HG02884 (cell line): Measurements from ENCODE around the gene APMAP.
A peak's percentile ranks its signal among the peaks of the same experiment; 100 is the strongest.
"Not testable (repeated sequence)": the region's sequence is repeated elsewhere in the genome, so short reads cannot be mapped to it uniquely, and the experiment has no call there.

Experiments used
- ATAC-seq: cut with Tn5 transposase; IDR thresholded peaks from one replicate; pipeline ENCODE4 v1.9.1; 2021; ENCODE audit warnings: mild to moderate bottlenecking, moderate library complexity; ENCODE audit not compliant: unreplicated experiment

Gene APMAP

GRCh38 chr20:24954566-24954965 lies 38.0 kb downstream of the APMAP start:
- no peak for ATAC-seq

GRCh38 chr20:24954151-24954550 lies 38.4 kb downstream of the APMAP start:
- no peak for ATAC-seq

GRCh38 chr20:24953621-24954133 lies 38.9 kb downstream of the APMAP start:
- ATAC-seq, result no peak

- ATAC-seq, result no peak
Measured at GRCh38 chr20:24953209-24953575, 39.4 kb downstream of the APMAP start.

- ATAC-seq, result no peak
Measured at GRCh38 chr20:24952376-24953208, 40.0 kb downstream of the APMAP start.

- no peak for ATAC-seq
Measured at GRCh38 chr20:24951536-24952083, 40.9 kb downstream of the APMAP start.

- no peak for ATAC-seq
Measured at GRCh38 chr20:24950836-24951525, 41.6 kb downstream of the APMAP start.

GRCh38 chr20:24950128-24950835 lies 42.3 kb downstream of the APMAP start:
- no peak for ATAC-seq

GRCh38 chr20:24949756-24950127 lies 42.8 kb downstream of the APMAP start:
- no peak for ATAC-seq

GRCh38 chr20:24948939-24949679 lies 43.4 kb downstream of the APMAP start, which contains the start of gene CST7:
TSS of gene CST7 (plus strand) at chr20:24949269. CDS start at chr20:24949506, 237 bp downstream.
- ATAC-seq, result peak; percentile 56

GRCh38 chr20:24948396-24948938 lies 44.1 kb downstream of the APMAP start:
- not testable (repeated sequence) for ATAC-seq

- ATAC-seq, result not testable (repeated sequence)
Measured at GRCh38 chr20:24946376-24946775, 46.2 kb downstream of the APMAP start.

GRCh38 chr20:24943731-24944130 lies 48.8 kb downstream of the APMAP start:
- no peak for ATAC-seq

GRCh38 chr20:24943196-24943595 lies 49.4 kb downstream of the APMAP start:
- ATAC-seq, result no peak

- ATAC-seq, result no peak
Measured at GRCh38 chr20:24942679-24943078, 49.9 kb downstream of the APMAP start.

- no peak for ATAC-seq
Measured at GRCh38 chr20:24939036-24939435, 53.5 kb downstream of the APMAP start.

- ATAC-seq, result no peak
Measured at GRCh38 chr20:24938498-24938897, 54.1 kb downstream of the APMAP start.

- no peak for ATAC-seq
Measured at GRCh38 chr20:24937579-24937978, 55.0 kb downstream of the APMAP start.

GRCh38 chr20:24936526-24937407 lies 55.8 kb downstream of the APMAP start:
- no peak for ATAC-seq
